ENCODE data around the gene RBM33. TPM values are rescaled to one million over a fixed set of nuclear protein-coding genes. Genes with fewer than 3 reads are reported as not detected.

Gene RBM33
- total and polyA plus RNA-seq, 2 of the 8 experiments (the other 6 are each of a cell fraction or from before 2014, with no cell fraction given) = 16.5 to 64.6 TPM

- WGBS, 2 experiments (ENCODE audit: extremely low coverage in 1 of 2, insufficient coverage in 1 of 2, insufficient read length in 1 of 2, insufficient replicate concordance in 2 of 2, low coverage in 1 of 2, low lambda C conversion rate in 2 of 2, missing lambda C conversion rate in 1 of 2) = 88% methylated on average over 5 of the region's 5 CpGs; no CpG with 5 or more reads in 1 of the 2 experiments
- Histone ChIP-seq H3K23me2 (ENCODE audit: low read depth, low read length) (no peaks in the 10 kb centered on the region), H3K79me2 (ENCODE audit: control insufficient read depth in 1 of 2, insufficient read depth in 2 of 2, low read length in 2 of 2) (peaks cover 8 to 90% of the 10 kb centered on the region in 2 experiments), H4K8ac (ENCODE audit: extremely low read depth, insufficient read depth, low read length) (no peak overlapping the region), H3K27ac (ENCODE audit: low read depth, low read length) (no peak overlapping the region), H3K79me1 (ENCODE audit: low read depth, low read length) (peaks cover 8% of the 10 kb centered on the region), H3K4me1 (replicated peaks in 1 of 4; ENCODE audit: control insufficient read depth in 3 of 4, insufficient read depth in 4 of 4, low read length in 3 of 4) (peaks cover 0 to 4% (median 0%) of the 10 kb centered on the region in 4 experiments; a peak in 1 of 7 replicates), H3K36me3 (ENCODE audit: control insufficient read depth in 2 of 4, insufficient read depth in 4 of 4, low read length in 3 of 4) (peaks cover 0 to 9% (median 0%) of the 10 kb centered on the region in 4 experiments; a peak in 3 of 8 replicates), H3K23ac (ENCODE audit: insufficient read length) (no peak overlapping the region), H2BK12ac (ENCODE audit: low read depth, low read length) (no peak overlapping the region), H3K4me3 (ENCODE audit: extremely low read depth in 1 of 4, insufficient read depth in 2 of 4, low read depth in 3 of 4, low read length in 4 of 4) (no peak overlapping the region), H3K27me3 (replicated peaks in 1 of 4; ENCODE audit: control insufficient read depth in 3 of 4, extremely low read depth in 1 of 4, insufficient read depth in 3 of 4, low read length in 3 of 4) (no peaks in the 10 kb centered on the region), H4K91ac (replicated peaks; ENCODE audit: insufficient read length, low read length) (no peak overlapping the region), H2BK5ac (ENCODE audit: low read depth, low read length) (no peak overlapping the region), H3K4ac (replicated peaks; ENCODE audit: insufficient read length, low read depth, low read length) (no peak overlapping the region), H4K5ac (ENCODE audit: insufficient read length, low read depth, low read length) (no peak overlapping the region), H2AK5ac (ENCODE audit: low read depth, low read length) (no peak overlapping the region), H3K14ac (ENCODE audit: insufficient read length) (no peak overlapping the region), H2BK120ac (replicated peaks; ENCODE audit: low read depth, low read length) (no peak overlapping the region), H3K56ac (replicated peaks; ENCODE audit: insufficient read length, low read depth, low read length) (no peak overlapping the region), H2BK15ac (ENCODE audit: low read length) (no peak overlapping the region), H2AFZ (ENCODE audit: low read length) (no peak overlapping the region), H3K4me2 (ENCODE audit: insufficient read depth in 1 of 2, low read depth in 2 of 2, low read length in 2 of 2) (no peak overlapping the region), H3K9ac (replicated peaks in 1 of 4; ENCODE audit: extremely low read depth in 1 of 4, low read depth in 3 of 4, low read length in 3 of 4) (no peak overlapping the region), H3K9me3 (ENCODE audit: insufficient read depth in 2 of 2, low read depth in 1 of 2, low read length in 1 of 2) (no peaks in the 10 kb centered on the region), H4K20me1 (replicated peaks in 1 of 2; ENCODE audit: control insufficient read depth in 1 of 2, insufficient read depth in 2 of 2, low read length in 2 of 2) (peaks cover 15 to 16% of the 10 kb centered on the region in 2 experiments), H3K18ac (ENCODE audit: extremely low read depth, low read length) (no peak overlapping the region), H2BK20ac (ENCODE audit: low read length) (no peak overlapping the region)
- DNase-seq (ENCODE audit: low read depth in 1 of 2, low spot score in 2 of 2) (no peak), FAIRE-seq (no peak)
- CTCF ChIA-PET (ENCODE audit: partially characterized antibody) = interaction anchor here (0.8 to 1.0 kb wide), 2 partner anchors 9 to 72 kb away, joined by 3 to 4 read pairs; no protein-coding TSS in a partner anchor
- TF ChIP-seq BCL11A (IDR thresholded peaks at IDR 0.05; ENCODE audit: low read depth in 2 of 2, low read length in 2 of 2) (no peak), SRF (IDR thresholded peaks at IDR 0.05; ENCODE audit: low read depth, low read length) (no peak), CHD1 (IDR thresholded peaks at IDR 0.05; ENCODE audit: low read depth, low read length) (no peak), CHD2 (IDR thresholded peaks at IDR 0.05; ENCODE audit: low read length) (no peak), SIN3A (conservative IDR thresholded peaks at IDR 0.05 in 1 of 2, IDR thresholded peaks at IDR 0.05 in 1 of 2; ENCODE audit: low read depth in 1 of 2, low read length in 2 of 2) (no peak)
- POLR2A ChIA-PET (ENCODE audit: partially characterized antibody) = interaction anchor here (0.6 to 1.3 kb wide), 4 partner anchors 11 to 26 kb away, joined by 3 to 5 read pairs (median 4); partner anchors contain the start of gene RBM33
Observed at GRCh38 chr7:155670521-155670920, 26.1 kb downstream of the RBM33 start.
